ENCODE data around the gene BCL10. TPM values are rescaled to one million over a fixed set of nuclear protein-coding genes. Genes with fewer than 3 reads are reported as not detected.

BCL10 gene
- total RNA-seq, 1 donor from 2014 or later = 8.4 TPM

DNA sequence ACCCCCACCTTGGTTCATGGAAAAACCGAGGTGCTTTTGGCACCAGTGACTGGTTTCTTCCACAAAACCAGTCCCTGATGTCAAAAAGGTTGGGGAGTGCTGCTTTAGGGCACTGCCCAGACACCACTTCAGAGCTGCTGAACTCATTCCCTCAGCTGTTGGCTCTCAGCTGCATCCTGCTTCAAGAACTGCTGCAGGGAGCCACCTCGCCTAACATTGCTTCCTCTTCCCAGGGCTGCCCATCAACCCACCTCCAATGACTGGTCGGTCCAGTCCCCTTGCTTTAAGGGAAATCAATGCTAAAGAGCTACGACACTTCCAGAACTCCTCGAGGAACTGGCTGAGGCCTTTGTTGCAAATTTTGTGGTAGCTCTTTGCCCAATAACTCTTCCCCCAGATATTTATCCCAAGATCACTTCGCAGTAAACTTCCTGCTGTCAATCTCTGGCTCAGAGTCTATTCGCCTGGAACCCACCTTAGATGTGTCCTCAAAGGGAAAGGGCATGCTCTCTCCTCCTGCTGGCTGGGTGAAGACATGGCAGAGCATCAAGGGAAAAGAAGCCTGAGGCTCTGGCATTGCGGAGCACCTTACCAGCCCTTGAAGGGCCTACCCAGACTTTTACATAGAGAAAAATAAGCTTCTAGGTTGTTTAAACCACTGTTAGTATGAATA lies 46.0 kb downstream of the BCL10 start:
- intact Hi-C loops (cut with micrococcal nuclease) = no loop called here
- no peak for ATAC-seq
- no peak for DNase-seq

DNA sequence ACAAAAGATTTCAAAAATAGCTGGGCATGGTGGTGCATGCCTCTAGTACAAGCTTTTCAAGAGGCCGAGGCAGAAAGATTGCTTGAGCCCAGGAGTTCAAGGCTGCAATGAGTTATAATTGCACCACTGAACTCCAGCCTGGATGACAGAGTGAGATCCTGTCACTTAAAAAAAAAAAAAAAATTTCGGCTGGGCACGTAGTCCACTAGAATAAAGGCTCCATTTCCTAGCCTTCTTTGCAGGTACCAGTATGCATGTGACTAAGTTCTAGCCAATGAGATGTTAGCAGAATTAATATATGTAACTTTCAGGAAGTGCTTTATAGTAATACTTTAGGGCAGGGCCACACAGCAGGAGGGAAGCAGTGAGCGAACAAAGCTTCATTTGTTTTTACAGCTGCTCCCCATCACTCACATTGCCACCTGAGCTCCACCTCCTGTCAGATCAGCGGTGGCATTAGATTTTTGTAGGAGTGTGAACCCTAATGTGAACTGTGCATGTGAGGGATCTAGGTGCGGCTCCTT lies 46.8 kb downstream of the BCL10 start:
- peak; percentile 60 for ATAC-seq
- intact Hi-C loops (cut with micrococcal nuclease) = no loop called here

DNA sequence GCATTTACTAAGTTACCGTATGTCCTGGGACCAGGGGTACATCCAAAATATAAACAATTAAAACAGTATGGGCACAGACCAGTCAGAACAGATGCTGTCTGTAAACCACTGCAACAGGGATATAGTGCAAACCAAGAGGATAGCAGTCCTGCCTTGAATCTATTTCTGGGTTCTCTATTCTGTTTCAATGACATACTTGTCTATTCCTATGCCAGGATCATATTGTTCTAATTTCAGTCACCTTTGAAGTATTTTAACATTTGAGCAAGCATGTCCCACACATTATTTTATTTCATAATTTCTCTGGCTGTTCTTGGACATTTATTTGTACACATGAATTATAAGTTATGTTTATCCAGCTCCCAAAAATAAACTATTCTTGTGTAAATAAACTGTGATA lies 47.5 kb downstream of the BCL10 start:
- DNase-seq = no peak
- ATAC-seq = peak; percentile 79
- intact Hi-C loops (cut with micrococcal nuclease) = no loop called here

More for the DNA sequence above, 46.8 kb downstream of the BCL10 start:
- no peak for DNase-seq

DNA sequence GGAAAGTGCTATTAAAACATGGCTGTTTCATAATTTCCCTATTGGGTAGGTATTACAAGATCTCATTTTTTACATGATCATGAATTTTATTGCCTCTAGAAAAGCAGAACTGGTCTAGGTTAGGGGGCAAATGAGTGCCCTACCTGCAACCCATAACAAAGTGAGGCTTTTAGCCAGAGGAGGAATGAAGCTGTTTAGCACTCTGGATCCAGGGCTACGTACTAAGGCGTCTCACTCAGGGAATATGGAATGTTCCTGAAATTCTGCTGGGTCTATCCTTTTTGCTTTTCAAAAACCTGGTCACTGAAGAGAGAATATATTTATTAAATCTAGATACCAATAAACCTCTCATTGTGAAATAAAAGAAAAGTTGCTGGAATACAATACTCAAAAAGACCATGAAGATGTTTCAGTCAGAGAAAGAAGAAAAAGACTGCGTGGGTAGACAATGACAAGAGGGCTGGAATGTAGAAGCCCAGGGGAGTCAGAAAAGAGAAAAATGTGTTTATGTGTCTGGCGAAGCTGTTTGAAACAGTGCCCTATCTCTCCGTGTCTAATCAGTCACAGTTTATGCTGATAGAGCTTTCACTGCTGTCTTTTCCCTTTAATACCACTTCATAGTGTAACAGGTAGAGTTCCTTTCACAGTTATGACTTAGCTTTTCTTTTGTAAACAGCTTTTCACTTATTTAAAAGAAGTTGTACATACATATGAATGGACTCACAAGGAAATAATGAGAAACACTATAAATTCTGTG lies 50.6 kb downstream of the BCL10 start:
- intact Hi-C loops (cut with micrococcal nuclease) = no loop called here

DNA sequence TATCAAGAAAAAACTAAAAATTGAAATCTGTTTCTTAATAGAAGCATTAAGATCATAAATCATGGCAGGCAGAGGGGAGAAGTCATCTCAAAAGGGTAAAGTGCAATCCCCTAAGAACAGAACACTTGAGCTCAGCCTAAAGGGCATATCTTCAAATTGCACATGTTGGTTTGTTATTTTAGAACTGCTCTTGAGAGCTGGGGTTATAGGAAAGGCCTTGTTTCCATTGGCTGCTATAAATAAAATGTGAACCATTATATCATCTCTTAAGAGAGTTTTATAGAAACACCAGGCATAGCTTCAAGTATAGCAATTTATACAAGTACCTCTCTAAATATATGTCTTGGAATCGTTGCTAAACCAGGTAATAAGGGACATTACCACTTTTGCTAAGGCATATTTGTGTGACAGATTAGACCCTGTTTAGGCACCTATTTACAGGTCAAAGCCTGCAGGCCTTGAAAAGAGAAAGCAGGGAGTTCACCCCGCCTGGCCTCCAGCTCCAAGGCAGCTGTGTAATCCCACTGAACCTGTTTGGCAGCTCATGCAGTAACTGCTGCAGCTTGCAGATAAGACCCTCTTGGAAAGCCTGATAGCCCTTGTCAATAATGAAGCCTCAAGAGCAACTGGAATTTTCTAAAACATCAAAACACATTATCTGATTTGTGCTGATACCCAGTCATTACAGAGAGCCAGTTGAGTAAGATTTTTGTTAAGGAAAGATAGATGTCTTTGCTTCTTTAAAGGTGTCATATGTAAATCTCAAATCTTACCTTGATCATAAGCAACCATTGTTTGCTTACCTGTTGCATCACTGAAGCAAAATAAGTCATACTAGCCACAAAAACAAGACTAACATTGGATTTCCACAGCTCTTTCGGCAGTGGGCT lies 51.5 kb downstream of the BCL10 start:
- peak; percentile 39 for DNase-seq
- ATAC-seq = peak; percentile 86
- intact Hi-C loops (cut with micrococcal nuclease) = no loop called here

More for the DNA sequence above, 50.6 kb downstream of the BCL10 start:
- DNase-seq = no peak
- no peak for ATAC-seq

DNA sequence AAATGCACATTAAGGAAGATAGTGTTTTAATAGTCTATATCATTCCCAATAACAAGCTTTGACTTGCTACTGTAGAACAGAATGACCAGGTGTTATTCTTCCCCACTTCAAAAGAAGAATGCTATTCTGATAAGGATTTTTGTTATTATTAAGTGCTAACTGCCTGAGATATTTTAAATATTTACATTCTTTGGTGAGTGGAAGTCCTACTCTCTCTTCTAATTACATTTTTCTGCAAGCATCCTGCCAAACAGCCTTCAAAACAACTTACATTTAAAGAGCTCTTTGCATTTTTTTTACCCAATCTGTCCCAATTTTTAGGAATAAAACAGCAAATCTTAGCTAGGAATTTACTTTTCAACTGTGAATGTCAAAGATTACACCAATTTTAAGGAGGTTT lies 52.1 kb downstream of the BCL10 start:
- DNase-seq (no peak), ATAC-seq (no peak)
- intact Hi-C loops (cut with micrococcal nuclease) = no loop called here

DNA sequence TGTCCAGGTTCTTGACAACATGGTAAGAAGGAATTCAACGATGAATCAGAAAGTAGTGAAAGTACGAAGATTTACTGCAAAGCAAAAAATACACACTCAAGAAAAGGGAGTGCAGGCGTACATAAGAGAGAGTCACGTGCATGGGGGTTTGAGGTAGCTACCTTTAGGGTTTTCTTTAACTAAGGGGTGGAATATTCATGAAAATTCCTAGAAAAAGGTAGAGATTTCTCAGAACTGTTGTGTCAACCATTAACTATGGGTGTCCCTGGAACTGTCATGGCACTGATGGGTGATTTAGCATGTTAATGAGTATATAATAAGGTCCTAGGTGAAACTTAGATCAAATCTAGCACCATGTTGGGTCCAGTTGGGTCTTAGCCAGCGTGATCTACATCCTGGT lies 53.1 kb downstream of the BCL10 start:
- DNase-seq (no peak), ATAC-seq (no peak)
- intact Hi-C loops (cut with micrococcal nuclease) = no loop called here

DNA sequence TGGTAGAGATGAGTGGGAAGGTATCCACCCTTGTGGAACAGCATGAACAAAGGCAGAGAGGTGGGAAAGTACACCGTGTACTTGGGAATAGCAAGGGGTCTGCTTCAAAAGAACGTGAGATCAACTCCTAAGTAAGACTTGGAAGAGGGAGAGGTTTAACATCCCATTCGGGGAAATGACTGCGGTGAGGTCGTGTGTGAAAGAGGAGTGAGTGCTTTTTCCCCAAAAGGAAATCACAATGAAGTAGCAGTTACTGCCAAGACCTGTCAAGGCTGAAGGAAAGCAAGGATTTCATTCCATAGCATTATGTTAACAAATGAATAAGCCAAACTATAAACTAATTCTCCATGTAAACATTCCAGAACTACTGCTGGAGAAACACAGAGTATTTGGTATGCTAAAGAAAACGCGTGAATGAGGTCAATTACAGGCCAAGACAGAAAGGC lies 55.7 kb downstream of the BCL10 start:
- intact Hi-C loops (cut with micrococcal nuclease) = no loop called here
- ATAC-seq = no peak
- DNase-seq = no peak

DNA sequence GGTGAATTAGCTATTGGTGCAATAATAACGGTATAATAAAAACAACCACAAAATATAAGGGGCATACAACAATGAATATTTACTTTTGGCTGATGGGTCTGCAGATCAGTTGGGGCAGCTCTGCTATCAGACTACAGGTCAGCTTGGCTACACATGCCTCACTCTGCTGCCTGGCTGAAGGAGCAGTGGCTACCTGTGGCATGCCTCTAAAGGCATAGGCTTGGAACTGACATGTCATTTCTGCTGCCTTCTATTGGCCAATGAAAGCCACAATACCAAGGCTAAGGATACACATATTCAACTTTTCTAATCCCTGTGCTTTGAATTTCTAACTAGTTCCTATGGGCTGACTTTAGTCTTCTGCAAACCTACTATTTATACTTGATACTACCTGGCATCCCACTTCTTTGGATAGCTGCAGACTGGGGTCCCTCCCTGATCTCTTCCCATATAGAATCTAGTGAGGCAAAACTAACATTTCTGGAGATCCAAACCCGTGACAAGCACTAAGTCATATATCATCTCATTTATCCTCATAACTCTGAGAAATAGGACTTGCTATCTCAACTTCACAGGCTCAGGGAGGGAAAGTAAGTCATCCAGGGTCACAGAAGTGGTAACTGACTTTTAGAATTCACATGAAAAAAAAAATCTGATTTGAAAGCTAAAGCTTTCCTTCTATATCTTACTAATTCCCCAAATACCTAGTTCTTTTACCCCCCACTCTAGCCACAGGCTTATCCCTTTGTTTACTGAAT lies 56.4 kb downstream of the BCL10 start:
- no peak for DNase-seq
- ATAC-seq = no peak

DNA sequence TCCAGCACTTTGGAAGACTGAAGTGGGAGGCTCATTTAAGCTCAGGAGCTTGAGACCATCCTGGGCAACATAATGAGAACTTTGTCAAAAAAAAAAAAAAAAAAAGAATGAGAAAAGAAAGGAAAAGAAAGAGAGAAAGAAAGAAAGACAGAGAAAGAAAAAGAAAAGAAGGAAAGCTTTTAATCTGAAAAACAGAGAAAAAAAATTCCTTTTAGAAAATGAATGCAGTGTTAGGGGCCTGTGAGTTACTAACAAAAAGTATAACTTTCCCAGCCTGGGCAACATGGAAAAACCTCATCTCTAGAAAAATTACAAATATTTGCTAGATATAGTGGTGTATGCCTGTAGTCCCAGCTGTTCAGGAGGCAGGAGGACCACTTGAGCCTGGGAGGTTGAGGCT lies 59.7 kb downstream of the BCL10 start:
- ATAC-seq (no peak), DNase-seq (no peak)
- intact Hi-C loops (cut with micrococcal nuclease) = no loop called here

More for the DNA sequence above, 56.4 kb downstream of the BCL10 start:
- intact Hi-C loops (cut with micrococcal nuclease) = no loop called here

Other genes with a start within 250 kb of the BCL10 start
- gene MCOLN3, start 228.1 kb downstream of the BCL10 start, total RNA-seq = 0.72 TPM
- 23.0 TPM for gene SYDE2, start 75.6 kb downstream of the BCL10 start, total RNA-seq
- 18.7 TPM for gene C1orf52, start 17.0 kb downstream of the BCL10 start, total RNA-seq
- gene DDAH1, start 188.5 kb upstream of the BCL10 start, total RNA-seq = 4.1 TPM

Measured in left ventricle myocardium superior (tissue), 1 donor.